Measurements from ENCODE around the gene RGCC.

RGCC gene

DNA sequence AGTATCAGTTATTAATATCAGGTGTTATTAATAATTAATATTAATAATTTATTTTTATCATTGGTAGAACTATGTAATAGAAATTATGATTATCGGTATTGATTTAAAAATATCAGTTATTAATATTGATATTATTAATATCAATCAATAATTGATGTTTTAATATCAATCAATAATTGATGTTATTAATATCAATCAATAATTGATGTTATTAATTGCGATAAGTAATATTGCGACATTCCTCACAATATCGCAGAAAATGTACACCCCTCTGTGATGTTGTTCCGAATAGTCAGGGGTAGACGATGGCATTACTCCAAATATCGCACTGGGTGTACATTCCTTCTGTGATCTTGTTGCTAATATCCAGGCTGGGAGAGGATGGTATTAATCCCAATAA lies 3.7 kb upstream of the RGCC start:
- no peak for DNase-seq (ENCODE audit: low read depth, low spot score)

DNA sequence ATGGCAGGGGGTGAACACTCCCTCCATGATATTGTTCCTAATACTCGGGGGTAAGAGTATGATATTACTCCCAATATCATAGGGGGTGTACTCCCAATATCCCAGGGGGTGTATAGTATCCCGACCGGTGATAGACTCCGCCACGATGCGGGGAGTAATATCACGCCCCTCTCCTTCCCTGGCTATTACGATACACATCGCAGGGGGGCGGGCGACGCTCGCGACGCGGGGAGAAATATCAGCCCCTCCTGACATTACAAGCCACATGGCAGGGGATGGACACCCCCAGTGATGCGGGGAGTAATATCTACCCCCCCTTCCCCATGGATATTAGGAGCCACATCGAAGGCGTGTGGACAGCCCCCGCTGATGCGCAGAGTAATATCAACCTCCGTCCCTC lies 3.2 kb upstream of the RGCC start:
- DNase-seq (ENCODE audit: low read depth, low spot score): no peak

DNA sequence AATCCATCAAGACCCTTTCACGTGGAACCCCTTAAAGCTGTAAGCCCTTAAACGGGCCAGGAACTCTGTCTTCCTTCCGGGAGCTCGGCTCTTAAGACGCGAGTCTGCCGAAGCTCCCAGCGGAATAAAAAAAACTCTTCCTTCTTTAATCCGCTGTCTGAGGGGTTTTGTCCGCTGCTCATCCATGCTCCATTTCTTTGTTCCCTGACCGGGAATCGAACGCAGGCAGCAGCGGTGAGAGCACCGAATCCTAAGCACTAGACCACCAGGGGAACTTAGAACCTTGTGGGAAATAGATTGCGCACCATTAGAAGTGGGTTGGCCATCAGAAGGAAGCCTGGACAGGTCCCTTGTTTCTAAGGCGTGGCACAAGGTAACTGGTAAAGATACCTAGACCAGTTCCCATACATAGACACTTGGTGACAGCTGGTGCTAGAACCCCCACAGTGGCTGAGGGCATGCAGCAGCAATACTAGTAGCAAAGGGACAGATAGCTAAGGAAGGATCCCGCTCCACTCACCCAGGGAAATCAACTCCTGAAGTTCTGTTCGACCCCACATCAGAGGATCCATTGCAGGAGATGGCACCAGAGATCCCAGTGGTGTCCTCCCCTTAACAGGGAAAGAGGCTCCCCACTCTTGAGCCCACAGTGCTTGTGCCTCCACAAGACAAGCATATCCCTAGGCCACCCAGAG lies 1.5 kb upstream of the RGCC start:
- DNase-seq (ENCODE audit: low read depth, low spot score): no peak

DNA sequence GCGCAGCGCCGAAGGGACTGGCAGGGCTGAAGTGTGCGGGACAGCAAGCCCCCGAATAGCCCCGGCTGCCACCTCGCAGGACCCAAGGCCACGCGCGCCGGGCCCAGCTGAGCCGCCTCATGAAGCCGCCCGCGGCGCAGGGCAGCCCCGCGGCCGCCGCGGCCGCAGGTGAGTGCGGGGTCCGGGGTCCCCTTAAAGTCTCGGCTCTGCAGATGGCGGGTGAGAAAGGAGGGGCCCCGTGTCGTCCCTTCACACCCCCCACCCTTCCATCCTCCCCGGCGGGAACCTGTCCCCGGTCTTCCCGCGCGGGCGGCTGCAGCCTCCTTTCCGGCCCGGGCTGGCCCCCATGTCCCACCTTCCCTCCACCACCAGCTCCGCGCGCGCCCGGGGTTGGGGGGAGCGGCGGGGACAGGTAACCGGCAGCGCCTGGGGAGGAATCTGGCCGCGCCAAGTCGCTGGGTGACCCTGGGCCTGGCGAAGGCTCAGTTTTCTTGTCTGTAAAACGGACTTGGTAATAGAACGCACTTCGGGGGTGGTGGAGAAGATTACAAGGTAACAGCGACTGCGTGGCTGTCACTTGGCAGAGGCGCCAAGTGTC lies 338 bp downstream of the RGCC start:
- no peak for DNase-seq (ENCODE audit: low read depth, low spot score)

DNA sequence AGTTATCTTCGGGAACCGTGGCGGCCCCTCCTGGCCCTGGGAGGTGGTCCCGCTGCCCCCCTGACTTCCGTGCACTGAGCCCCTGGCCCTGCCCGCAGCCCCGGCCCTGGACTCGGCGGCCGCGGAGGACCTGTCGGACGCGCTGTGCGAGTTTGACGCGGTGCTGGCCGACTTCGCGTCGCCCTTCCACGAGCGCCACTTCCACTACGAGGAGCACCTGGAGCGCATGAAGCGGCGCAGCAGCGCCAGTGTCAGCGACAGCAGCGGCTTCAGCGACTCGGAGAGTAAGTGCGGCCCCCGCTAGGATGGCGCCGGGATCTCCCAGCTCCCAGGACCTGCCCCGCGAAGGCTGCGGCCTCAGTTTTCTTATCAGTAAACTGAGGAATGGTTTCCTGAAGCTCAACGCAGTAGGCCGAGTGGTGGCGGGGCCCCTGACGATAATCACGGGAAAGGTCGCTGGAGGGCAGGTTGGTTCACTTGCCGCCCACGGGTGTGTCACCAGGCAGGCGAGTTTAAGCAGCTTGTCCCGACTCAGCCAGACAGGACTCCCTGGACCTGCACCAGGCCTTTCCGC lies 924 bp downstream of the RGCC start:
- no peak for DNase-seq (ENCODE audit: low read depth, low spot score)

DNA sequence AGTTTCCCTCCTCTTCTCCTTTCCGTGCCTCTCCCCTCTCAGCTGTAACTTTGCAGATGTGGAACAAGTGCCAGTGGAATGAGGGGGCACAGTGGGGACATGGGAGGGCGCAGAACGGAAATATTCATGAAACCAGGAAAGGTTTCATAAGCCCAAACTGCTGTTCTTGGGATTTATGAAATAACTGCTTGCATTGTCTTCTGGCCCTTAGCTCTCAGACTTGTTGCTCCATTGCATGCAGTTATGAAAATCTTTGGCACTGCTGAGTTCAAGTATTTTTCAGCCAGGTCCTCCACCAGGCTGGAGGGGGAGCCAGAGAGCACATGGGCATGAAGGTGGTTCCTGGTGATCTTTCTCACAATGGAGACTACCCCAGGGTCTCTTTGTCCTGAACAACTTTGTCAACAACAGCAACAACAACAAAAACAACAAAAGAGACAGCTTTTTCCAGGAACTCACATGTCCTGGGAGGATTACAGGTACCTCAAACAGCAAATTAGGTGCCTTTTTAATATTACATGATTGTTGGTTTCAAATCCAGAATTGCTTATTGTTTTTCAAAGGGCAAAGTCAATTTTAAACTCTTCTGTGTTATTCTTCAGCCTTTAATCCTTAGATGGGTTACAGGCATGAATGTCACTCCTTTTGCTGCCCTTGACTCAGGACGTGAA lies 1.5 kb downstream of the RGCC start:
- DNase-seq (ENCODE audit: low read depth, low spot score): no peak

DNA sequence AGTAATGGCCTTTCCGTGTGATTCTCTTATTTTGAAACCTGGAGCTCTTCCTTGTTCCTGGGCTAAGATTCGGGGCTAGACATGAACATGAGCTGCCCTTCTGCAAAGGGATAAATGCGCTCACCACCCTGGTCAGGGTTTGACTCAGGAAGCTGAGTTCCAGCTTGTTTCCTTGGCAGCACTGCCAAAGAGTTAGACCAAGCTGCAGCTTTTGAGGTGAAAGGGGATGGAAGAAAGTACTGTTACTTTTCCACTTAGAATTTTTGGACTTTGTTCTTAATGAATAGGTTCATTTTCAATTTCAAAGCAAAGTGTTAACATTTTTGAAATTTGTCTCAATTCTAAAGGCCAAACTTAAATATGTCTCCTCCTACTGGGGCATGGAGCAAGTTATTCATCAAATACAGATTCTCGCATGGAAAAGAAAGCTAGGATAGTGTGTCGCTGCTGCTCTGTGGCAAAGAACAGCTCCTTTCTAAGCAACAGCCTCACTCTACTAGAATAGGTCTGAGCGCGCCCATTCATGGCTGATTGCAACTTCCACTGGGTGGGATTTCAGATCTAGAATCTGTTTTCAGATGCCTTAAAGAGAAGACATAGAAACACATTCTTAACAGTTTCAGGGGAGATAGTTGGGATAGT lies 2.2 kb downstream of the RGCC start:
- DNase-seq (ENCODE audit: low read depth, low spot score): no peak

DNA sequence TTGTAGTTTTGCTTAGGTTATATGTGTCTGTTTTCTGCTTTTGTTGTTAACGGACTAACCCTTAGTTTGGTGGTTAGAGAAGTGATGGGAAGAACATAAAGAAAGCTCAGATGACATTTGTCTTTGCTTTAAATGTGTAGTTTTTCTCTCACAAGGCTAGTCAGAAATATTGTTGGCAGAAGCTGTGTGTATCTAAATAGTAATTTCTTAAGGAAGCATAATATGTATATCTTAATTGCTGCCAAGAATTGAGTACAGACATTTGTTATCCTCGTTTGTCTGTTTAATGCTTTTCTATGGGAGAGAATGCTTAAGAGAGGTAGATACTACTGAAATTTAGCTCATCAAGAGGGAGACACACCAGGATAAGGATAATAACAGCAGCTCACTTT lies 2.7 kb downstream of the RGCC start:
- no peak for DNase-seq (ENCODE audit: low read depth, low spot score)

DNA sequence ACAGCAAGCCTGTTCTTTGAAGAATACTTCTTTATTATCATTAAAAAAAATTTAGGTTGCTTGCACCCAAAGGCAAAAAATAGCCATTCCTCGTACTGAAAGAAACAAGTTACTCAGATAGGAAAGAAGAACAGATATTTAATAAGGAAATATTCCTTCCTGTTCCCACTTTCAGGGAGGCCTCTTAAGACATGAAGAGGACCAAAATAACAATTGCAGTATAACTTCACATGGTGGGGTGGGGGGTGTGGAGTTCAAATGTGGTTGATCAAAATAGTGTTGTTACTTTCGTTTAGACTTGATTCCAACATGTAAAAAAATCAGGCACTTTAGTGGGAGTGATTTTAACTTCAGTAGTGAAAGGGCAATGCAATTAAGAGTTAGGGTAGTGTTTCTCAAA lies 3.6 kb downstream of the RGCC start:
- DNase-seq (ENCODE audit: low read depth, low spot score): no peak

DNA sequence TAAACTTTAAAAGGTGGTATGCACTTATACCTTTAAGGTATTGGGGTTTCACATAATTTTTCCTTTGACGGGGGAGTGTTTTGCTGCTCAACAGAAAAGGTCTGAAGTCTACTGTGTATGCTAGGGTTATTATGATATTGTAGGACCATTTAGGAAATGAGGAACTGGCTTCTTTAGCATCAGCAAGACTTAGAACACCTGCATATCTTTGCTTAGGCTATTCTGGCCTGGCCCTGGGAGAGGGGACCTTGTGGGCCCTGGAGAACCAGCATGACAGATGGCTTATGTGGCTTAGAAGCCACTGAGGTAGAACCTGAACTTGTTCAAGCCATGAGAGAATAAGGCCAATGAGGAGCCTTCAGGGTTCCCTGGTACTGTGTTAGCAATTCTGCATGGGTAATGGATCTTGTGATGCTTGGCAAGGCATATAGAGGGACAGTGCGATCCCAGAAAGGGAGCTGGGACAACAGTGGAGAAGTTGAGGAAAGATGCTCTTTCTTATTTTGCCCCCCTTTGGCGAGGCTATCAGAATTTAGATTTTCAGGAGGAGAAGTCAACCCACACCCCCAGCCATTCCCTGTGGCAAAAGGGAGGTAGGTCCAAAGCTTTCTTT lies 4.3 kb downstream of the RGCC start:
- DNase-seq (ENCODE audit: low read depth, low spot score): no peak

DNA sequence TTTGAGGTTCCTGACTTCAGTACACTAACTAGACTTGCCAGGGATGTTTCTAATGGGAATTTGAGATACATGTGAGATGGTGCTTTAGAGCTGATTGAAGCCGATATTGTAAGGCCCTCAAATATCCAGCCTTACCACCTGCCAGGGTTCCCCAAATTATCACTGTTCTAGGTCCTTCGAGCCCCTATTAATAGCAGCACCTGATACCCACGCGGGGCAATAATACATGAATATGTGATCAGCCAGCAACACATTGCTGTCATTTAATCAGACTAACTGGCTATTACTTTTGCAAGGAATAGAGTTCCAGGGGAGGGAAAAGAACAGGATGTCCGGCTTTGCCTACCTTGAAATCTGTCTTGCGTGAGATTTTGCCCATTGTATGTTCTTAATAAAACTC lies 5.1 kb downstream of the RGCC start:
- DNase-seq (ENCODE audit: low read depth, low spot score): no peak

DNA sequence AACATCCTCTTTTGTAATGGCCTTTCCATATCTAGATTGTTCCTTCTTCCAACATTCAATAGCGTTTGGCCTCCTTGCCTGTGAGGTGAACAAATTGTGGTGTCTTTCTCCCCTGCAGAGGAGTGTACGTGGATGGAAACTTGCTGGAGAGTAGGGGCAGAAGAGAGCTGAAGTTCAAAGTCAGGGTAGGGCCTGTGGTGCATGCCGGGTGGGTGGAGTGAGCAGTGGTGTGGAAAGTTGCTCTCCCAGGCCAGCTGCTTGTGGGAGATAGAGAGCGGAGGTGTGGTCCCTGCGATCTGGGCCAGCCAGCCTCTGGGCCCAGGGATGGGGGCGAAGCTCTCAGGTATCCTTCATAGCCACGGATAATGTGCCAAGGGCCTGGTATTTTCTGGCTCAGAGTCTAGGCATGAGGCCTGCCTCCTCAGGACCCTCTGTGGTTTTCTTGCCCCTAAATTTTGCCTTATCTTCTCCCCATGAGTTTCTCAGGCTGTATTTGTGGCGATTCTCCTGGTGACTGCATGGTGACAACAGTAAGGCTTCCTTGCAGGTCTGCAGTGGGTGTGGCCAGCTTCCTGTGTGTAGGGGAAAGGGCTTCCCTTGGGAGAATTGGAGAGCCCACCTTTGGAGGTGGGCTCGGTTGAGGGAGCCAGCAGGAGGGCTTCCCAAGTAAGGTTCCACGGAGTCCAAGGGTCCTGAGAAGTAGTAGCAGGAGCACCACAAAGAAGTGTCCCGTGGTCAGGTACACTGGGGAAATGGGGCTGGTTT lies 6.7 kb downstream of the RGCC start:
- DNase-seq (ENCODE audit: low read depth, low spot score): no peak

DNA sequence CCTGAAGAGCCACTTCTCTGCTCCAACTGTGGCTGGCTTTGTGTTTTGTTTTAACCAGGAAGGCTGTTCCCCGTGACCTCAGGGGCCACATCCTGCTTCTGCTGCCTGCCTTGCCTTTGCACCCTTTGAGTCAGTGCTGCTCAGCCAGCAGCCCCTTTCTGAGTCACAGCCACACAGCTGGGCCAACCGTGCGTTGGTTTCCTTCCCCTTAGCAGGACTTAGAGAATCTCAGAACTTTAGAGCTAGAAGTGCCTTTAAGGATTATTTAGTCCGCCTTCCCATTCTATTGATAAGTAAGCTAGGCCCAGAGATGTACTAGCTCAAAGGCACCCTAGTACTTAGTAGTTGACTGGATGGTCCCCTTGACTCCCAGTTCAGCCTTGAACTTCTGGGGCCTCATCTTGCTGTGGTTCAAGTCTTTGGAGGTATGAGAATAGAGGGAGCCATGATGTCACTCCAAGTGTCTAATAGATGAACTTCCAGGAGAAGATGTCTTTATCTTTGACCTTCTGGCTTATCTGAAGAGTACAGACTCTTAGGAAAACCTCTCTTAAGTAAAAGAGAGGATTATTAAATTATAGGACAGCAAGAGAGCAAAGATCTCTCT lies 8.0 kb downstream of the RGCC start:
- DNase-seq (ENCODE audit: low read depth, low spot score): peak; percentile 24

DNA sequence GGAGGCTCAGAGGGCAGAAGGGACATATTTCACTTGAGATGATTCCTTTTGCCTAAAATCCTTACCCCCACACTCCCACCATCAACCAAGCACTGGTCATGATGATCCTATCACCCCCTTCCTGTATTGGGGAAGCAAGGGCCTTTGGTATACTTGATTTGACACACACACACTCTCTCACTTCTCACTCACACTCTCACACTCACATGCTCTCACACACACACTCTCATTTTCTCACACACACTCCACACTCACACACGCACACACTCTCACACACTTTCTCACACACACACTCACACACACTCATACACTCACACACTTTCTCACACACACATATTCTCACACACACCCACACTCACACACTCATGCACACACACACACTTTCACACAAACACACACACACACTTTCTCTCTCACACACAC lies 8.6 kb downstream of the RGCC start:
- no peak for DNase-seq (ENCODE audit: low read depth, low spot score)

DNA sequence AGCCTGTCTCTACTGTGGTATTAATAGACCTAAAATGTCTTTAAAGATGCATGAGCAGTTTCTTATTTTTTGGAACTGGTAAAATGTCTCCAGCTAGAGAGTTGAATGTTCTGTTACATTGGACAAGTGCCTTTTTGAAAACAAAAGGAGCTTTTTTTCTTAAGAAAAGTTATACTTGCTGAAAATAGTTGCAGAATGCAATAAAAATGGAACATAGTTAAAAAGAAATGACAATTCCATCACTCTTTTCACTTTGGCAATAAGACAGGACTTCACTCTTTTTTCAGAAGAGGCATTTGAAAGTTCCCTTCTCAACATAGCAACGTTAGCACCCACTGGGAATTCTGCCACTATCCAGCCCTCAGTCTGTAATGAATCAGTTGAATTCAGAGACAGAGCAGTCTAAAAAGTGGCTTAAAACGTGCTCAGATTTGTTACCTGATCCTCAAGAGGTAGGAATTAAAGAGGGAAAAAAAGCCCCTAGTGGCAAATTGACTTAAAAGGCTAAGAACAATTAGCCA lies 10.1 kb downstream of the RGCC start:
- no peak for DNase-seq (ENCODE audit: low read depth, low spot score)

DNA sequence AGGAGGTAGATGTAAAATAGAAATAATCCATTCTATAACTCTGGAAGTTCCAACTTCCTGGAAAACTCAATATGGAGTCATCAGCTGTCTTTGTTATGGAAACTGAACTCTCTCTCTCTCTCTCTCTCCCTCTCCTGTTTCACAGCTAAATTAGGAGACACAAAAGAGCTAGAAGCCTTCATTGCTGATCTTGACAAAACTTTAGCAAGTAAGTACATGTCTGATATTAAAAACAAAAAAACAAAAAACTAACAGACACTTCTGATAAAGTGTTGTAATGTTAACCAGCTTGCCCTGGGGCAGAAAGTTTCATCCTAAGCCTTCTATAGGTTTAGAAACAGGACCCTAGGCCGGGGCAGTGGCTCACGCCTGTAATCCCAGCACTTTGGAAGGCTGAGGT lies 11.3 kb downstream of the RGCC start:
- no peak for DNase-seq (ENCODE audit: low read depth, low spot score)

DNA sequence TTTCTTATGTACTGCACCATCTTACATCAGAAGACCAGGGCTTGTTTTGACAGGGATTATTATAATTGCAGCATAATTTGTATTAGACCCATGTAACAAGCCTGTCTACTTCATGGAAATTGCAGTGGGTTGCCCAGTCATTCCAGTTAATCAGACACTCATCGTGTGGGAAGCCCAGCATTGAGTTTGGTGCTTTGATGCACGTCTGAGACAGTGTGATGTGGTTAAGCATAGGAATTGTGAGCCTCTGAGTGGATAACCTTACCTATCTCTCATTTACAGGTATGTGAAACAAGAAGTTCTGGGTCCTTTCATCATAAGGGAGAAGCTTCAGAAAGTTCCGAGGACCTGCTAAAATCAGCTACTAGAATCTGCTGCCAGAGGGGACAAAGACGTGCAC lies 12.8 kb downstream of the RGCC start:
- no peak for DNase-seq (ENCODE audit: low read depth, low spot score)

DNA sequence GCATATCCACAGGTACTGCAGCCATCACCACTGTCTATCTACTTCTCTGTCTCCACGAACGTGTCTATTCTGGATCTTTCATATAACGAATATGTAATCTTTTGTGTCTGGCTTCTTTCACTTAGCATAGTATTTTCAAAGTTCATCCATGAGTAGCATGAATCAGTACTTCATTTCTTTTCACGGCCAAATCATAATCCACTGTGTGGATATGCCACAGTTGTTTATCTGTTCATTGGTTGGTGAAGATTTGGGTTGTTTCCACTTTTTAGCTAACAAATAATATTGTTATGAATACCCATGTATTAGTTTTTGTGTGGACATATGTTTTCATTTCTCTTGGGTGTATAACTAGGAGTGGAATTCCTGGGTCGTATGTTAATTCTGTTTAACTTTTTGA lies 14.4 kb downstream of the RGCC start:
- DNase-seq (ENCODE audit: low read depth, low spot score): no peak

DNA sequence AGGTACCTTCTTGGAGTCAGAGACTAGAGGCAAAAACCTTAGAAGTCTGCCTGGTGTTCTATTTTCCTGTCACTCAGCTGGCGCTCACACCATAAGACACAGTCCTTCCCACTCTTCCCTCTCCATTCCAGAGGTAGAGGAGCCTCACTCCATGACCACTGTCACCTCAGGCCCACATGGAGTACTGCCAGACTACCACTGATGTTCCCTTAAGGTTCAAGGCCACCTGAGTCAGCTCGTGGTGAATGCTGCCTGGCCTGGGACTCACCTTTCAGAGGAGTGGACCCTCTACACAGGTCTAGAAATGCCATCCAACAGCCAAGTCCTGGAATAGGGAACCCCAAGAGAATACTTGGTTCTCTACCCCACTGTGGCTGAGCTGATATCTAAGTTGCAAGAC lies 29.9 kb downstream of the RGCC start:
- no peak for DNase-seq (ENCODE audit: low read depth, low spot score)

DNA sequence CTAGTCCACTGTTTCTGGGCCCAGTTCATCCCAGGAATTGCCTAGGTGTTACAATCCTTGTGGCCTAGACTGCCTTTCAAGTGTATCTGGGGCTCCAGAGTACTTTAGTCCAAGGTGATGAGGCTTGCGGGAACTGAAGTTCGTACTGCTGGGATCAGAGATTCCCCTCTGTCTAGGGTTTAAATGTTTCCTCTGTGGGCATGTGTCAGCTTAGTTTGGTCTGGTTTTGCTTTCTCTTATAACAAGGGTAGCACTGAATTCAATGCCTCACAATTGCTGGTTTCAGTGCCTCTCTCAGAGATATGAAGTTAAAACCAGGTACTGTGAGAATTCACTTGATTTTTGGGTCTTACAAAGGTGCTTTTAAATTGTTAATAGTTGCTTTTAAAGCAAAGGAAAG lies 30.8 kb downstream of the RGCC start:
- no peak for DNase-seq (ENCODE audit: low read depth, low spot score)

All from smooth muscle cell of the brain vasculature (primary cell).